ENCODE data around the gene SPRED1. TPM values are rescaled to one million over a fixed set of nuclear protein-coding genes. Genes with fewer than 3 reads are reported as not detected.

The SPRED1 gene
- polyA plus RNA-seq, 1 experiment = 15.1 TPM

GRCh38 chr15:38406436-38406835 is 153.8 kb downstream of the SPRED1 start:
- Histone ChIP-seq H3K9me3 (ENCODE audit: control insufficient read depth, insufficient read depth, low read length) (peaks cover 5% of the 10 kb centered on the region; the same call in 1 of the 2 replicates), H3K27ac (ENCODE audit: low read depth, low read length) (no peak overlapping the region), H3K4me3 (ENCODE audit: low read depth, low read length) (no peak overlapping the region), H3K27me3 (ENCODE audit: control insufficient read depth, insufficient read depth, low read length) (no peaks in the 10 kb centered on the region)
- POLR2A ChIA-PET = no interaction called here
- TF ChIP-seq CTCF (IDR thresholded peaks at IDR 0.05; ENCODE audit: low read depth, low read length) = no peak
- no peak for DNase-seq (ENCODE audit: low read depth, low spot score)
- CTCF ChIA-PET = interaction anchor here (0.8 kb wide), 1 partner anchor 404 kb away, joined by 5 read pairs; no protein-coding TSS in a partner anchor

Other genes starting within 250 kb of the SPRED1 start
- 11.4 and 19.6 TPM in 2 replicates for gene FAM98B, start 201.3 kb downstream of the SPRED1 start, polyA plus RNA-seq (2011; rRNA removed)

Data from AG04450 (cell line).